NCI-H2227 (cell line): ENCODE results near the gene GCNT1.
"Not testable (repeated sequence)": the region's sequence is repeated elsewhere in the genome, so short reads cannot be mapped to it uniquely, and the experiment has no call there.

Experiments used
- DNase-seq: peaks from one replicate; lab custom pipeline; 2025; ENCODE audit not compliant: unreplicated experiment; lab: John Stamatoyannopoulos, UW

Gene GCNT1

DNA sequence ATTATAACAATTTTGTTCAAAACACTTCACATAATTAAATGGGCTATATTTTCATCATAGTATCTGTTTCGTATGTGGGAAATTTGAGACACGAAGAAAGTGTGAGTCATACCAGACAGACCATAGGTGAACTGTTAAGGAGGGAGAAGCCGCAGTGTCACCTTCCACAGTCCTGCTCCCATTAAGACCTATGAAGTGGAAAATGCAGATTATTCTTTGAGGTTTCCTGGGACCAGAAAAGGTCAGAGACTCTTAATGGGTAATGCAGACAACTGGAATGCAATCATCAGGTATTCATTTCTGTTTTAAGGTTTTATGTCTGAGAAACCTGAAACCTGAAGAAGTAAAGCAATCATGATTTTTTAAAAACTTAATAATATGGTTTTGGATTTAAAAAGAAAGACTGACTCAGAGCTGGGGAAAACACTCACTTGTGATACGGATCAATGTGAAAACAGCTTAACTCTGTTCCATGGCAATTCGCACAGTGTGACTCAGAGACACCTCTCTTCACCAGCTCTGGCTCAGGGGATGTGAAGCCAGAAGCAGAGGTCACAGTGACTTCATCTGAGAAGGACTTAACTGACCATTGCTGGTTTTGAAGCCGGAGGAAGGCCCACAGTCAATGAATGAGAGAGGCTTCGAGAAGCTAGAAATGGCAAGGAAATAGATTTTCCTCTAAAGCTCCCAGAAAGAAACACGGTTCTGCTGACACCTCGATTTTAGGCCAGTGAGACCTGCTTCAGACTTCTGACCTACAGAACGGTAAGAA lies 17.2 kb upstream of the GCNT1 start:
- no peak for DNase-seq

DNA sequence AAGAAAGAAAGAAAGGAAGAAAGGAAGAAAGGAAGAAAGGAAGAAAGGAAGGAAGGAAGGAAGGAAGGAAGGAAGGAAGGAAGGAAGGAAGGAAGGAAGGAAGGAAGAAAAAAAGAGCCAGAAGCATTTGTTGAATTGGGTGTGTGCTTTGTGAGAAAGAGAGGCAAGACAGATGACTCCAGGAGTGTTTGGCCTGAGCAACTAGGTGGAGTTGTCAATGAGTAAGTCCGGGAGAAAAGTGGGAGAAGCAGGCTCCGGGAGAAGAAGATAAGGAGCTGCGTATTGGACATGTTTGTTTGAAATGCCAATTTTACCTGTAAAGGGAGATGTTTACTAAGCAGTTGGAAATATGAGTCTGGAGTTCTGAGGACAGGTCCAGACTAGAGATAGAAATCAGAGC lies 15.1 kb upstream of the GCNT1 start:
- no peak for DNase-seq

DNA sequence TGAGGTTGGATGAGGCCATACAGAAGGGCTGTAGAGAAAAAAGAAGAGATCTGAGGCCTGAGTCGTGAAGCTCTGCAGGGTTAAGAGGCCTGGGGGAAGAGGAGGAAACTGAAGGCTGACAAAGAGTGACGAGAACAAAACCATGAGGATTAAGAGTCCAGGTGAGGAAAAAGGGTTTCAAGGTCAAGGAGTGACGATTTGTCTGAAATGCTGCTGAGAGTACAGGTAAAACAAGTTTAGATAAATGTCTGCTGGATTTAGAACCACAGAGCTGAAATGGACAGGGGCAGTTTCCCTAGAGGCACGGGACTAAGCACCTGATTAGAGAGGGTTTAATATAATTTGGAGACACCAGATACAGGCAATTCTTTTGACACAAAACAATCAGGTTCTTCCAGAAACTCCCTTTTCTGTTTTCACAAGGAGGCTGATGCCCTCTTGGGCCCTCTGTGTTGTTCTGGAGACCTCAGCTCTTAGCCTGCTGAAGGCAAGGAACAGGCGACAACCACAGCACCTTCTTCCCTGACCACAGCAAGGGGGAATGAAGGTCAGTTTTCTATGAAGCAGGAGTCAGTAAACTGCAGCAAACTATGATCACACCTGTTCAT lies 14.6 kb upstream of the GCNT1 start:
- DNase-seq, result no peak

DNA sequence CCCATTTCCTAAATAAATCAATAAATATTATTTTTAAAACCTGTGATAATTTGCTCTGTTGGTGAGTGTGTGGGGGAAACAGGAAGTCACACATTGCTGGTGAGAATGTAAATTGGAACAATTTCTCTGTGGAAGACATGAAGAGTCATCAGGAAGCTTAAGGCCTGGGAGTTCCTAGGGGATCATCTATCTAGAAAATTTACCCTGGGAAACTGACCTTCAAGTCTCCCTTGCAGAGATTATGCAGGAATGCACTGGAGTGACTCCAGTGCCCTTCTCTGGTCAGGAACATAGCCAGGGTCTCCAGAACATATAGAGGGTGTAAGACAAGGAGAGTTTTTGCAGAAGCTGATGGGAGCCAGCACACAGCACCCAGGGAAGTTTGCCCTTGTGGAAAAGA lies 13.0 kb upstream of the GCNT1 start:
- no peak for DNase-seq

DNA sequence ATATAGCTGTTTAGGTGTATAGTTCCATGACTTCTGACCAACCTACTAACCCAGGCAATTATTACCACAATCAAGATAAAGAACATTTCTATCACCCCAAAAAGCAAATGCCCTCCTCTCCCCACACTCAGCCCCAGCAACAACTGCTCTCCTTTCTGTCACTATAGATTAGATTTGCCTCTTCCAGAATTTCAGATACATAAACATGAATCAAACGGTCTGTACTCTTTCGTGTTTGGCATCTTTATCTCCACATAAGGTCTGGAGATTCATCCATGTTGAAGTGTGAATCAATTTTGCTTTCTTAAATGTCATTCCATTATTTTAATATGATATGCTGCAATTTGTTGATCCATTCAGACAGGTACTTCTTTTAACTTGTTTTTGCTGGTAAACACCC lies 10.5 kb upstream of the GCNT1 start:
- no peak for DNase-seq

DNA sequence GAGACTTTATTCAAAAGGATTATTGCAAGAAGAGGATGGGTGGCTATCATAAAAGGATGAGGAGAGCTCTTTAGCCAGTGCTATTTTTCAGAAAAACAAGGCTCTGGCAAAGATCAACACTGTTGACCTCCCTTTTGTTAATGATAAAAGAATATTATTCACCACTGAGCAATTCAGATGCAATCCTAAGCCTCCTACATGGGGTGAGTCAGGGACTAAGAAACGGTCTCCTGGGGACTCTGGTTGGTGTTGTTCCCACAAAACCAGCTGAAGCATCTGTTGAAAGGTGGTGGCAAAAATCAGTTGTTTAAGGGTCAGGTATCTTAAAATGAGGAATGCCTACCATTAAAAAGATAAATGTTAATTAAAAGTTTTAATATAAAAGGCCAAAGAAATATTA lies 7.7 kb upstream of the GCNT1 start:
- no peak for DNase-seq

DNA sequence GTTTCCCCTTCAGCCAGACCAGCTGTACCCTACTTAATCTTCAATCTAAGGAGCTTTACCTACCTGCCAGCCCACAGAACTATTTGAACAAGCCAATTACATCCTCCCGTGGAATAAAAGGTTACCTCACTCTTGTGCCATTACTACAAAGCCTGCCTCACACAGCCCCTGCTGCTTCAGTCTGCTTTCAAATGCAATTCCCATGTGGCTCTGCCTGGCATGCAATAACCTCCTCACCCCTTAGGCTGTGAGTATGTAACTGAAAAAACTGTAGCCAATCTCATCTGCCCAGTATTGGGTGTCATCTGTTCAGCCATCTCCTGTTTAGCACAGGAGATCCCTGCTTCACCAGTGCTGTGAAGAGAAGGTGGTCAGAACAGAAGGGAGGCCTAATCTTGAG lies 6.1 kb upstream of the GCNT1 start:
- no peak for DNase-seq

DNA sequence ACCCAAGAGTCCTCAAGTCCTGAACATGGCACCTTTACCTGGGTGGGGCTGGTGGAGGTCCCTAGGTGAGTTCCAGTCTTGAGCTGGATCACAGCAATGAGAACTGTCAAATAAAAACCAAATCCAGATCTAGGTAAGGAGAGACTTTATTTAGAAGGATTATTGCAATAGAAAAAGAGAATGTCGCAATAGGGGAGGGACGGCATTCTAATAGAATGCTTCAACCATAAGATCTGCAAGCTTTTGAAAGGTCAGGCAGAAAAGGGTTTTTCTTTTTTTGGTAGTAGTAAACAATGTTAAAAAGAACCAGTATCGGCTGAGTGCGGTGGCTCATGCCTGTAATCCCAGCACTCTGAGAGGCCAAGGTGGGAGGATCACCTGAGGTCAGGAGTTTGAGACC lies 5.2 kb upstream of the GCNT1 start:
- DNase-seq, result no peak

DNA sequence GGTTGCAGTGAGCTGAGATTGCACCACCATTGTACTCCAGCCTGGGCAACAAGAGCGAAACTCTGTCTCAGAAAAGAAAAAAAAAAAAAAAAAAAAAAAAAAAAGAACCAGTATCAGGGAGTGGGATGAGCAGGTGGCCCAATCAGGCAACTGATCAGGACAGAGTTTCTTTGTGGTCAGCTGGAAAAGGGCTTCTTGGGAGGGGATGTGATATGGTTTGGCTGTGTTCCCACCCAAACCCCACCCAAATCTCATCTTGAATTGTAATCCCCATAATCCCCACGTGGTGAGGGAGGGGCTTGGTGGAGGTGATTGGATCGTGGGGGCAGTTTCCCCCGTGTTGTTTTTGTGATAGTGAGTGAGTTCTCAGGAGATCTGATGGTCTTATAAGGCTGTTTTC lies 4.7 kb upstream of the GCNT1 start:
- DNase-seq, result no peak

DNA sequence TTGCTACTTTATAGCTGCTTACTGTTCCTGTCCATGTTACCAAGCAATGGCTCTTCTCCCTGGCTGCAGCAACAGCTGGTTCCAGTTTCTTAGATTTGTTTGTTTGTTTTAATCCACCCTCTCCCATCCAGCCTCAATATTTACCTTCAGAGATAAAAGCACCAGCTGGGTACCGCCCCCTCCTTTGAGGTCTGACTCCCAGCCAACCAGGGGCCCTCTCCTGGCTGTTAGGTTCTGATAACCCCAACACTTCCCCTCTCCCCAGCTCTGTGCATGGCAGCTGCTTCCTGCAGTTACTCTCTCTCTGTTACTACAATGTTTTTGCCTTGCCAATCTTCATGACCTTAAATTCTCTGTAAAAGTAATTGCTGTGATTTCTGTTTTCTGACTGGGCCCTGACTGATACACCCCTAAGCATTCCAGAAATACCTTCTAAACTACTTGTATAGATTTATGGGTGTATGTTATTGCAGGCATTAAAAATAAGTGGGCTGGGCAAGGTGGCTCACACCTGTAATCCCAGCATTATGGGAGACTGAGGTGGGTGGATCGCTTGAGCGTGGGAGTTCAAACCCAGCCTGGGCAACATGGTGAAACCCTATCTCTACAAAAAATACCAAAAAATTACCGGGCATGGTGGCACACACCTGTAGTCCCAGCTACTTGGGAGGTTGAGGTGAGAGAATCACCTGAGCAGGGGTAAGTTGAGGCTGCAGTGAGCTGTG lies 2.6 kb upstream of the GCNT1 start:
- DNase-seq, result peak; percentile 43

DNA sequence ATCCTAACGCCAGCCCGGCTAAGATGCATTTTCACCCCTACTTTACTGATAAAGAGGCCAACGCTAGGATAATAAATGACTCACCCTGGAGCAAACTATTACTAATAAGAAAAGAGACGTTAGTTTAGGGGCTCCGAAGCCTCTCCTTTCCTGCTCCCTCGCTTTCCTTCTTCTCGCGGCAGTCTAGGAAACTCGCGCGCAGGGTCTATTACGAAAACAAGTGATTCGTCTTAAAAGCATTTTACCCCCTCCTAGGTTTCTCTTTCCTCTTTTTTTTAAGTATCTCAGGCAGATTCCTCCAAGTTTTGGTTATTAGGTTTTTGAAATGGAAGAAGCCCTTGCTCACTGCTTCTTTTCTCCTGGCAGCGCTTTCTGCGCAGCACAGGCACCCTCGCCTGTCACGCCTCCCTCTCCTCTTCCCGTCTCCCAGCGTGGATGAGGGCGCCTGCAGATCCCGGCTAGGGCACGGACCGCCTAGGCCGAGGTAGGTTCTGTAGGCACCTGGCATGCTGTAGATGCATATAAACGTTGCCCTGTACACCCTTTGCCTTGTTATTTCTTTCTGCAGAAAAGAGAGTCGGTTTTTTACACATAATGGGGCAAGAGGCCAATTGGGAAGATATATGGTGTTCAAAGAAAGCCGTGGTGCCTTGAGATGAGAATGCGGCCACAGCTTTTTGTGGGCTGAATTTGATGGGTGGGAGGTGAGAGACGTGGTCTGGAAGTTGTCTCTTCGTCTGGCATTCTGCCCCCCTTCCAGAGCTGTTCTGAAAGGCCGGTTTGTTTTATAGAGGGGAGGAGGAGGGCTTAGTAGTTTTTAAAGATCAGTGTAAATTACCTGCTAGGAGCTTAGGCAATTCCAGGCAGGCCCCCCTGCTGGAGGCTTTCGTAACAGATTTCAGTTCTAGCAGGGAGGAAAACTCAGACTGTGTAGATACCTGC lies 983 bp downstream of the GCNT1 start:
- peak; percentile 24 for DNase-seq

DNA sequence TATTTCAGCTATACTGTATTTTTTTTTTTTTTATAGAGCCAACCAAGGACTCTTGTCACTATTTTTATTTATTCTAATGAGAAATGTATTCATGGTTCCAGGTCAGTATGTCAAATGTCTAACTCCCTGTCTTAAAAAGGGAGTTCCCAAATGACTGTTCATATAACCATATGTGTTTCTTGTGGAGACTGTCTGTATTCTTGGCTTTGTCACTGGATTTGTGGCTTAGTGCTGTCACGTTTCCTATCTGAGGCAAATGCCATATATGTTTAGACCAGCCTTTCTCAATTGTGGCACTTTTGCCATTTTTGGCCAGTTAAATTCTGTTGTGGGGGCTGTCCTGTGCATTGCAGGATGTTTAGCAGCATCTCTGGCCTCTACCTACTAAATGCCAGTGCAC lies 3.1 kb downstream of the GCNT1 start:
- no peak for DNase-seq

DNA sequence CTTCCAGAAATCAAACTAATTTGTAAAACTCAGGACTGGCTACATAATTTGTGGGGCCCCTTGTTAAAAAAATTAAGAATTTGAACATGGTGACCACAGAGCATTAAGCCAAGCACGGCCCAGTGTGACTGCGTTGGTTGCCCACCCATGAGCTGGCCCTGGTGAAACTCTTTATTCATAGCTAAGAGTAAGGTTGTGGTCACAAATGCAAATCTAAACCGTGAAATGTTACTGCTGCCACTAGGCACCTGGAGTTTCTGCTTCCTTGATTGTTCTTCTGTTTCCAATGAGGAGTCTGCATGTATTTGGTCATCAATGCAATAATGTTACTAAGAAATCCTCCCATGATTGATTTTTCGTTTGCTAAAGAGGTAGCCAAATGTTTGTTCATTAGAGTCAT lies 4.2 kb downstream of the GCNT1 start:
- DNase-seq, result no peak

DNA sequence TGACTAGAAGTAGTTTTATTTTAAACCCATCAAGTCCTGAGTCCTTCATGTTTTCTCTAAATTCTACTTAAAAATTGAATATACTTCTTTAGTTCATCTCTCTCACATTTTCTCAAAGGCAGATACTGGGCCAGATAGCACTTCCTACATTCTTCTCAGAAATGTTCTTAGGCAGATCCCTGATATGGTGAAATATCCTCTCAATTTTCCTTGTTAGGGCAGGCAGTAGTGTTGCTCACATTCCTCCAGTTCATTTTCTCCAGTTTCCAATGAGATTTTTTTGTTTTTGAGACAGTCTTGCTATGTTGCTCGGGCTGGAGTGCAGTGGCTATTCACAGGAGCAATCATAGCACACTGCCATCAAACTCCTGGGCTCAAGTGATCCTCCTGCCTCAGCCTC lies 5.7 kb downstream of the GCNT1 start:
- DNase-seq, result no peak

DNA sequence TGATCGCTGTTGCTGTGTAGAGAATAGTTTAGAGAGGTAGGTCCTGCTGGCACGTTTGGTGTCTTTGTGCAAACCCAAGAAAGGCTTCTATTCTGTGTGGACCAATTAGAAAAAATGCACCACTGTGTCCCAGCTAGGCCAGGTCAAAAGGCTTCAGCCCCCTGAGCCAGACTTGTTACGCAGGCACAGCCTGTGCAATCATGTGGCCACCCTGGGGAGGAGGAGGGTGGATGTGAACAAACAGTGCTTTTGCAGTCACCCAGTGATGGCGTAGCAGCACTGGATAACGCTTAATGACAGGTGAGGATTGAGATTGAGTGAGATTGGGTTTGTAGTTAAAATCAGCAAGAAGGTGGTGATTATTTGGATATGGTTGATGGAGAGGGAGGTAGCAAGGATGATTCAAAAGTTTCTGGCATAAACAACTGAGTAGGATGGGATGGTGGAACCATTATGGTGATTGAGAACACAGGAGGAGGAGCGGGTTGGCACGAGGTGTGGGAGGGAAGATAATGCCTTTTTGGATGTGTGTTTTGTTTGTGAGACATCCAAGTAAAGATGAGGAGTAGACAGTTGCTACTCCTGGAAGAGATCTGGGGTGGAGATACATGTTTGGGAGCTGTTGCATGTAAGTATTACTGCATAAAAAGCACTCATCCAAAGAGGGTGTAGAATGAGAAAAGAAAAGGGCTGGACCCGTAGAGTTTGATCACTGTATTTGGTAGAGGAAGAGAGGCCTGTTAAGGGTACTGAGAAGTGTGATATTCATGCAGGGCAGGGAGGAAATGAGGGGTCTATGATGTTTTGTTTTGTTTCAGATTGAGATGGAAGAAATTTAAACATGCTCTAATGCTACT lies 6.7 kb downstream of the GCNT1 start:
- no peak for DNase-seq

DNA sequence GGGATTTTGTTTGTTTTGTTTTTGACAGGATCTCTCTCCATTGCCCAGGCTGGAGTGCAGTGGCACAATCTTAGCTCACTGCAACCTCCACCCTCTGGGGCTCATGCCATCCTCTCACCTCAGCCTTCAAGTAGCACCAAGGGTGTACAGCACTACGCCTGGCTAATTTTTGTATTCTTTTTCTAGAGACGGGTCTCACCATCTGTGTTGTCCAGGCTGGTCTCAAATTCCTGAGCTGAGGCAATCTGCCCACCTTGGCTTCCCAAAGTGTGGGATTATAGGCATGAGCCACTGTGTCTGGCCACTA lies 7.3 kb downstream of the GCNT1 start:
- no peak for DNase-seq

DNA sequence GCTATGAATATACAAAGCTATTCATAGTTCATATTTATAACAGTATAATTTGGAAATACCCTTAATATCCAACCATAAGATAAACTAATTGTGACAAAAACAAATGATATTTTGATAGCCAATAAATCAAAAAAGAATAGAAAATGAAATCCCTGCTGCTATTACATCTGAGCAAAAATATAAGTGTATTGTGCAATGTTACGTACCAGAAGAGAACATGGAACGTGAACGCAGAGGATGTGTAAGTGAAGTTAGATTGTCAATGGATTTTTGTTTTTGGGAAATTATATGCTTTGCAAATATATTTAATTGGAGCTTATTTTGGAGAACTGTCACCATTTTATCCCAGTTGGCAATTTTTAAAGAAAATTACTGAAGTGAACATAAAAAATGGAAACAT lies 15.4 kb downstream of the GCNT1 start:
- no peak for DNase-seq

DNA sequence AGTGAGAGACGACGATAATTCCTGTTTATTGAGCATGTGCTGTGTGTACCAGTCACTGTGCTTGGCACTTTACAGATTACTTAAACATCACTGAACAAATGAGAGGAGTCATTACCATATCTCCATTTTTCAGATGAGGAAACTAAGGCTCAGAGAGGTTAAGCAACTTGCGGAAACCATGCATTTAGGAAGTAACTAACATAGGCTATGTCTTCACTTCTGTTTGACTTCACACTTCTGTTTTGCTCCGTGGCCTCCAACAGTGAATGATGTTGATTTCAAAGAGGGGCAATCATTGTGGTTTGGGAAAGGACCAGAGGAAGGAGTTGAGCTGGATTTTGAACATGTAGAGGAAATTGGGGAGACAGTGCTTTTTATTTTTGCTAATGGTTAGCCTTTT lies 16.7 kb downstream of the GCNT1 start:
- DNase-seq, result no peak

DNA sequence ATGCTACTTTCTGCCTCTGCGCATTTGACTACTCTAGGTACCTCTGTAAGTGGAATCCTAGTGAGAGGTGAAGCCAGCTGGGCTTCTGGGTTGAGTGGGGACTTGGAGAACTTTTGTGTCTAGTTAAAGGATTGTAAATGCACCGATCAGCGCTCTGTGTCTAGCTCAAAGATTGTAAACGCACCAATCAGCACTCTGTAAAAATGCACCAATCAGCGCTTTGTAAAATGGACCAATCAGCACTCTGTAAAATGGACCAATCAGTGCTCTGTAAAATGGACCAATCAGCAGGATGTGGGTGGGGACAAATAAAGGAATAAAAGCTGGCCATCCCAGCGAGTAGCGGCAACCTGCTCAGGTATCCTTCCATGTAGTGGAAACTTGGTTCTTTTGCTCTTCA lies 18.8 kb downstream of the GCNT1 start:
- DNase-seq, result not testable (repeated sequence)

DNA sequence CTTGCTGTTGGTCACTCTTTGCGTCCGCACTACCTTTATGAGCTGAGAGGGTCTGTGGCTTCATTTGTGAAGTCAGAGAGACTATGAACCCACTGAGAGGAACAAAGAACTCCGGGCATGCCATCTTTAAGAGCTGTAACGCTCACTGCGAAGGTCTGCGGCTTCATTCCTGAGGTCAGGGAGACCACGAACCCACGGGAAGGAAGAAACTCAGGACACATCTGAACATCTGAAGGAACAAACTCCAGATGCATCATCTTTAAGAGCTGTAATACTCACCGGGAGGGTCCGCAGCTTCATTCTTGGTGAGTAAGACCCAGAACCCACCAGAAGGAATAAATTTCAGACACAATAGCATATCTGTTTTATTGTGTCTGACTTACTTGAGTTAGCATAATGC lies 19.2 kb downstream of the GCNT1 start:
- no peak for DNase-seq

DNA sequence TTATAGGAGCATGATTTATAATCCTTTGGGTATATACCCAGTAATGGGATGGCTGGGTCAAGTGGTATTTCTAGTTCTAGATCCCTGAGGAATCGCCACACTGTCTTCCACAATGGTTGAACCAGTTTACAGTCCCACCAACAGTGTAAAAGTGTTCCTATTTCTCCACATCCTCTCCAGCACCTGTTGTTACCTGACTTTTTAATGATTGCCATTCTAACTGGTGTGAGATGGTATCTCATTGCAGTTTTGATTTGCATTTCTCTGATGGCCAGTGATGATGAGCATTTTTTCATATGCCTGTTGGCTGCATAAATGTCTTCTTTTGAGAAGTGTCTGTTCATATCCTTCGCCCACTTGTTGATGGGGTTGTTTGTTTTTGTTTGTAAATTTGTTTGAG lies 20.4 kb downstream of the GCNT1 start:
- not testable (repeated sequence) for DNase-seq
